HUES48 (cell line): ENCODE data around the gene LMLN.
"Not testable (repeated sequence)": the region's sequence is repeated elsewhere in the genome, so short reads cannot be mapped to it uniquely, and the experiment has no call there.

ENCODE experiments used
- H3K27ac ChIP-seq: one replicate; pipeline ENCODE4 v1.7.0; 2013; ENCODE audit warnings: low read depth, low read length, inconsistent platforms
- H3K27me3 ChIP-seq: 2 replicates; pipeline ENCODE4 v1.6.1; 2013; ENCODE audit warnings: mild to moderate bottlenecking, low read length; ENCODE audit not compliant: control insufficient read depth, insufficient read depth
- H3K36me3 ChIP-seq: 2 replicates; pipeline ENCODE4 v1.6.1; 2013; ENCODE audit warnings: low read length; ENCODE audit not compliant: control insufficient read depth, insufficient read depth
- H3K4me1 ChIP-seq: 2 replicates; pipeline ENCODE4 v1.6.1; 2013; ENCODE audit warnings: mild to moderate bottlenecking, low read length; ENCODE audit not compliant: control insufficient read depth, insufficient read depth
- H3K4me3 ChIP-seq: 2 replicates; pipeline ENCODE4 v1.5.1; 2013; ENCODE audit warnings: mild to moderate bottlenecking, low read depth, low read length
- H3K9ac ChIP-seq: 2 replicates; pipeline ENCODE4 v1.6.1; 2013; ENCODE audit warnings: mild to moderate bottlenecking, low read depth, low read length, moderate library complexity
- H3K9me3 ChIP-seq: 2 replicates; pipeline ENCODE4 v1.6.1; 2013; ENCODE audit warnings: low read length; ENCODE audit not compliant: control insufficient read depth, insufficient read depth

LMLN gene

DNA sequence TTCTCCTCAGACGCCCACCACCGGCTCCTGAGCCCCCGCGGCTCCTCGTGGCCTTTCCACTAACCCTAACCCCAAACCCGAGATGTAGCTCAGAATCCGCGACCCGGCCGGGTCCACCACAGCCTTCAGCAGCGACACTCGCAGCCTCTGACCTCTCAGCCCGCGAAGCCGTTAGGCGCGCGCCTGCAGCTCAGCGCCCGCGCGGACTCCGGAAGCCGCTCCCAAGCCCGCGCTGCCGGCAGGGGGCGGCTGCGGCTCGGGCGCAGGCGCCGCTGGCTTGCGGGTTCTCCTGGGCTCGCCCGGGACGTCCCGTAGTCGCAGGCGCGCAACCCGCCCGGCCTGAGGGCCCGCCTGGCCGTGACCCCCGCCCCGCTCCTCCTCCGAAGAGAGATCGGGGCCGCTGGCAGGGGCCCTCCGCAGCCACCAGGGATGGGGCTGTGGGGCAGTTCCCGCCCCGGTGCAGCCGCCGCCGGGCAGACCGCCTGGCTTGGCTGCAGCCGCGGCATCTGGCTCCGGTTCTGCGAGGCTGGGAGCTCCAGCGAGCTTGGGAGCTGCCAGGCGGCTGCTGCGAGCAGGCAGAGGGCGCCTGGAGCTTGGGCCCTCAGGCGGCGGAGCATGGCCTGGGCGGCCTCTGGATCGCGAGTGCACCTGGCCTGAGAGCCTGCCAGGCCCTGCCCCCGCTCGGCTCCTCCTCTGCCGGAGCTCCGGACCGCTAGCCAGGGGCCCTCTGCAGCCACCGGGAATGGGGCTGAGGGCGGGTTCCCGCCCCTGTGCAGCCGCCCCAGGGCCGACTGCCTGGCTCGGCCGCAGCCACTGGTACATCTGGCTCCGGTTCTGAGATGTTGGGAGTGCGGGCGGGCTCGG lies 120.7 kb downstream of the LMLN start:
- Histone ChIP-seq H3K27ac (no peak overlapping the region), H3K4me1 (no peaks in the 10 kb centered on the region), H3K4me3 (peak overlapping the region; percentile 60), H3K36me3 (no peaks in the 10 kb centered on the region), H3K9me3 (no peaks in the 10 kb centered on the region), H3K9ac (peak overlapping the region; percentile 45; the same call in 1 of the 2 replicates), H3K27me3 (peaks cover 85% of the 10 kb centered on the region)

DNA sequence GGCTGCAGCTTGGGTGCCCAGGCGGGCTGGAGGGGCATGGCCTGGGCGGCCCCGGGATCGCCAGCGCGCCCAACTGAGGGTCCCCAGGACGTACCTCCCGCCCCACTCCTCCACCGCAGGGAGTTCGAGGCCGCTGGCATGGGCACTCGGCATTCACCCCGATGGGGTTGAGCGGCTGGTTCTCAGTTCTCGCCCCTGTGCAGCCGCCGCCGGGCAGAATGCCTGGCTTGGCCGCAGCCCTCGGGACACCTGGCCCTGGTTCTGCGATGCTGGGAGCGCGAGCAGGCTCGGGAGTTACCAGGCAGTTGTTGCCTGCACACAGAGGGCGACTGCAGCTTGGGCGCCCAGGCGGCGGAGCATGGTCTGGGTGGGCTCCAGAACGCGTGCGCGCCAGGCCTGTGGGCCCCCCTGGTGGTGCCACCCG lies 121.4 kb downstream of the LMLN start:
- no peak overlapping the region for H3K9ac ChIP-seq
- H3K4me1 ChIP-seq: no peaks in the 10 kb centered on the region
- H3K36me3 ChIP-seq: no peaks in the 10 kb centered on the region
- H3K27me3 ChIP-seq: peaks cover 88% of the 10 kb centered on the region
- H3K27ac ChIP-seq: no peak overlapping the region
- peak overlapping the region; percentile 60 for H3K4me3 ChIP-seq
- no peaks in the 10 kb centered on the region for H3K9me3 ChIP-seq

DNA sequence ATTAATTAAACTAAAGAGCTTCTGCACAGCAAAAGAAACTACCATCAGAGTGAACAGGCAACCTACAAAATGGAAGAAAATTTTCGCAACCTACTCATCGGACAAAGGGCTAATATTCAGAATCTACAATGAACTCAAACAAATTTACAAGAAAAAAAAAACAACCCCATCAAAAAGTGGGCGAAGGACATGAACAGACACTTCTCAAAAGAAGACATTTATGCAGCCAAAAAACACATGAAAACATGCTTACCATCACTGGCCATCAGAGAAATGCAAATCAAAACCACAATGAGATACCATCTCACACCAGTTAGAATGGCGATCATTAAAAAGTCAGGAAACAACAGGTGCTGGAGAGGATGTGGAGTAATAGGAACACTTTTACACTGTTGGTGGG lies 122.2 kb downstream of the LMLN start:
- peaks cover 88% of the 10 kb centered on the region for H3K27me3 ChIP-seq
- H3K9ac ChIP-seq, H3K4me3 ChIP-seq, H3K9me3 ChIP-seq, H3K27ac ChIP-seq, H3K4me1 ChIP-seq, H3K36me3 ChIP-seq: not testable (repeated sequence)

DNA sequence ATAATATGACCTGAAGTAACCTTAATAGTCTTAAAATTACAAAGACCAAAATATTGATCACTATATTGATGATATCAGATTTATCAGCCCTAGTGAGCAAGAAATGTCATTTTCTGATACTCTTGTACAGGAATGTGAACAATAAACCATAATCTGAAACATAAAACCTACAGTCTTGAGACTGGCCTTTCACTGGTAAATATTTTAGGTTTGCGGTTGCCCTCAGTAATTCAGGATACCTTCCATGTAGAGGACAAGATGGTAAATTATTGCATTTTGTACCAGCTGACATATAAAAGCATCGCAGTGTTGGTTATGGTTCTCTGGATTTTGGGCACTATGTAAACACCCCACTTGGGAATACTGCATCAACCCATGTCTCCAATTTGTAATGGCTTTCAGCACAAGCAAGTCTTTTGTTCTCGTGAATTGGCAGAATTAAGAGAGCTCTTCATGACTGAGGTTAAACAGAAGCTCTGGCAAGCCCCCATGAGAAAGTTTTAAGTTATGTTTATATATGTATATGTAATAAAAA lies 128.5 kb downstream of the LMLN start:
- Histone ChIP-seq H3K4me1 (no peaks in the 10 kb centered on the region), H3K9me3 (no peaks in the 10 kb centered on the region), H3K36me3 (no peaks in the 10 kb centered on the region), H3K27me3 (peaks cover 54% of the 10 kb centered on the region), H3K9ac (no peak overlapping the region), H3K4me3 (no peak overlapping the region), H3K27ac (no peak overlapping the region)

DNA sequence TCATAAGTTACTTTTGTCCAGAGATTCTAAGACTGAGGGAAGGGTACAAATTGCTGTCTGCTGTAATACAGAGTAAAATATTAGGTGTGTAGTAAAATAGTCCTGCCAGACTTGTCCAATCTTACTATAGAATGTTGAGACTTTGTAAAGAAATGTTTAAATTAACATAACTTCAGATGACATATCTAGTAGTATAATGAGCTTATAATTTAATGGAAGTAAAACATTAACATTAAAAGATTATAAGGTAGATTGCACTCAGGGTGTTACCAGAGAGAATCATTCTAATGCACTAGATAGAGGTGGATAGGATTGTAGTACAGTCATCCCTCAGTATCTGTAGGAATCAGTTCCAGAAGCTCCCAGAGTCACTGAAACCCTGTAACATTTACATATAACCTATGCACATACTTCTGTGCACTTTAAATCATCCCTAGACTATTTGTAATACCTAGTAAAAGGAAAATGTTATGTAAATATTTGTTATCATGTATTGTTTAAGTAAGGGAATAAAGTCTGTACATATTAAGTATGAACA lies 130.8 kb downstream of the LMLN start:
- Histone ChIP-seq H3K4me1 (no peaks in the 10 kb centered on the region), H3K4me3 (no peak overlapping the region), H3K27me3 (peaks cover 30% of the 10 kb centered on the region), H3K9ac (no peak overlapping the region), H3K9me3 (no peaks in the 10 kb centered on the region), H3K27ac (no peak overlapping the region), H3K36me3 (no peaks in the 10 kb centered on the region)

DNA sequence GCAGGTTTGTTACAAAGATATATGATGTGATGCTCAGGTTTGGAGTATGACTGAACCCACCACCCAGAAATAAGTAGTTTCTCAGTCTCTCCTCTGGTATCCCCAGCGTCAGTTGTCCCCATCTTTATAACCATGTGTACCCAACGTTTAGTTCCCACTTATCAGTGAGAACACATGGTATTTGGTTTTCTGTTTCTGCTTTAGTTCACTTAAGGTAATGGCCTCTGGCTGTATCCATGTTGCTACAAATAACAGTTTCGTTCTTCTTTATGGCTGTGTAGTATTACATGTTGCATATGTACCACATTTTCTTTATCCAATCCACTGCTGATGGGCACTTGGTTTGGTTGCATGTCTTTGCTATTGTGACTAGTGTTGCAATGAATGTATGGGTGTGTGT lies 132.3 kb downstream of the LMLN start:
- H3K4me1 ChIP-seq: no peaks in the 10 kb centered on the region
- no peaks in the 10 kb centered on the region for H3K9me3 ChIP-seq
- H3K4me3 ChIP-seq: no peak overlapping the region
- no peak overlapping the region for H3K27ac ChIP-seq
- no peaks in the 10 kb centered on the region for H3K36me3 ChIP-seq
- H3K9ac ChIP-seq: no peak overlapping the region
- H3K27me3 ChIP-seq: peaks cover 17% of the 10 kb centered on the region

DNA sequence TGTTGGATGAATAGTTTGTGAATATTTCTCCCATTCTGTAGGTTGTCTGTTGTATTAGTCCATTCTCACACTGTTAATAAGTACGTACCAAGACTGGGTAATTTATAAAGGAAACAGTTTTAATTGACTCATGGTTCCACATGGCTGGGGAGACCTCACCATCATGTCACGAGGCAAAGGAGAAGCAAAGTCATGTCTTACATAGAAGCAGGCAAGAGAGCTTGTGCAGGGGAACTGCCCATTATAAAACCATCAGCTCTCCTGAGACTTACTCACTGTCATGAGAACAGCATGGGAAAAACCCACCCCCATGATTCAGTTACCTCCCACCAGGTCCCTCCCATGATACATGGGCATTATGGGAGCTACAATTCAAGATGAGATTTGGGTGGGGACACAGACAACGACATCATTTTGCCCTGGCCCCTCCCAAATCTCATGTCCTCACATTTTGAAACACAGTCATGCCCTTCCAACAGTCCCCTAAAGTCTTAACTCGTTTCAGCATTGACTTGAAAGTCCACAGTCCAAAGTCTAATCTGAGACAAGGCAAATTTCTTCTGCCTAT lies 133.2 kb downstream of the LMLN start:
- Histone ChIP-seq H3K9me3 (no peaks in the 10 kb centered on the region), H3K4me3 (no peak overlapping the region), H3K4me1 (no peaks in the 10 kb centered on the region), H3K27me3 (peaks cover 8% of the 10 kb centered on the region), H3K9ac (no peak overlapping the region), H3K36me3 (no peaks in the 10 kb centered on the region), H3K27ac (no peak overlapping the region)
